HEK293T (cell line): ENCODE measurements around the gene RNF111.

Experiments used
- ARNT ChIP-seq: fragments of 450-650 bp; IDR thresholded peaks from 2 replicates; pipeline ENCODE4 v1.6.1; 2017; ENCODE audit warnings: mild to moderate bottlenecking
- ELF4 ChIP-seq: fragments of 450-650 bp; IDR thresholded peaks from 2 replicates; pipeline ENCODE4 v1.6.1; 2017; ENCODE audit warnings: antibody characterized with exemption
- FOXA1 ChIP-seq: fragments of 450-650 bp; IDR thresholded peaks from 2 replicates; pipeline ENCODE4 v1.6.1; 2016; ENCODE audit warnings: mild to moderate bottlenecking
- FOXK2 ChIP-seq: fragments of 450-650 bp; IDR thresholded peaks from 2 replicates; pipeline ENCODE4 v1.6.1; 2016; ENCODE audit warnings: mild to moderate bottlenecking
- LEF1 ChIP-seq: fragments of 450-650 bp; IDR thresholded peaks from 2 replicates; pipeline ENCODE4 v1.6.1; 2017; ENCODE audit warnings: mild to moderate bottlenecking, borderline replicate concordance
- SP1 ChIP-seq: fragments of 450-650 bp; IDR thresholded peaks from 2 replicates; pipeline ENCODE4 v1.6.1; 2017
- TF ChIP-seq, protein P1 (sequence below): fragments of 450-650 bp; IDR thresholded peaks from 2 replicates; pipeline ENCODE4 v1.6.1; 2016

- TF ChIP-seq ELF4 (no peak), LEF1 (no peak), FOXA1 (no peak), FOXK2 (no peak), SP1 (no peak), ARNT (no peak)
- TF ChIP-seq, protein P1, sequence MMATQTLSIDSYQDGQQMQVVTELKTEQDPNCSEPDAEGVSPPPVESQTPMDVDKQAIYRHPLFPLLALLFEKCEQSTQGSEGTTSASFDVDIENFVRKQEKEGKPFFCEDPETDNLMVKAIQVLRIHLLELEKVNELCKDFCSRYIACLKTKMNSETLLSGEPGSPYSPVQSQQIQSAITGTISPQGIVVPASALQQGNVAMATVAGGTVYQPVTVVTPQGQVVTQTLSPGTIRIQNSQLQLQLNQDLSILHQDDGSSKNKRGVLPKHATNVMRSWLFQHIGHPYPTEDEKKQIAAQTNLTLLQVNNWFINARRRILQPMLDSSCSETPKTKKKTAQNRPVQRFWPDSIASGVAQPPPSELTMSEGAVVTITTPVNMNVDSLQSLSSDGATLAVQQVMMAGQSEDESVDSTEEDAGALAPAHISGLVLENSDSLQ = no peak
Measured at GRCh38 chr15:59051873-59052861, 64.7 kb downstream of the RNF111 start.
